Activated CD4-positive, alpha-beta T cell treated with anti-CD3 and anti-CD28 coated beads, Interleukin-2, amount 50 U/mL, for 4 hours (primary cell): ENCODE results near the gene TSPAN4.

Experiments used
- DNase-seq, 2 experiments: peaks; one replicate each; pipeline ENCODE4 v3.0.0-alpha.2; 2020

TSPAN4 gene

GRCh38 chr11:852762-853161 lies 10.1 kb downstream of the TSPAN4 start:
- DNase-seq: no peak

- no peak for DNase-seq
These were observed 11.2 kb downstream of the TSPAN4 start for GRCh38 chr11:853682-854448.

GRCh38 chr11:854601-855329 lies 12.1 kb downstream of the TSPAN4 start:
- no peak for DNase-seq

DNA sequence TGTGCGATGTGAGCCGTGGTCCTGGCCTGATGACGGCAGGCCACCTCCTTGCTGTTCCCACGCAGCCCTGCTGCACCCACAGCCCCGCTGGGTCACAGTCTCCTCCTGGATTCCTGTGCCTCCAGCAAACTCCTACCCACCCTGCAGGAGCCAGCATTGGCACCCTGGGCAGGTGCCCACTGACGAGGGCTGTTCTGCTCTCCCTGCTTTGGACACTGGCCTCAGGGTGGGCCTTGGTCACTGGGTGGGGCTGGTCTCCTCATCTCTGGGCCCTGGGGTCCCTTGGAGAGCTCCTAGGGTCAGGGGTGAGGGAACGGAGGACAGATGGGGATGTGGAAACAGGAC lies 12.7 kb downstream of the TSPAN4 start:
- DNase-seq: no peak

- no peak for DNase-seq
These were observed 13.1 kb downstream of the TSPAN4 start for GRCh38 chr11:855796-856195.

DNA sequence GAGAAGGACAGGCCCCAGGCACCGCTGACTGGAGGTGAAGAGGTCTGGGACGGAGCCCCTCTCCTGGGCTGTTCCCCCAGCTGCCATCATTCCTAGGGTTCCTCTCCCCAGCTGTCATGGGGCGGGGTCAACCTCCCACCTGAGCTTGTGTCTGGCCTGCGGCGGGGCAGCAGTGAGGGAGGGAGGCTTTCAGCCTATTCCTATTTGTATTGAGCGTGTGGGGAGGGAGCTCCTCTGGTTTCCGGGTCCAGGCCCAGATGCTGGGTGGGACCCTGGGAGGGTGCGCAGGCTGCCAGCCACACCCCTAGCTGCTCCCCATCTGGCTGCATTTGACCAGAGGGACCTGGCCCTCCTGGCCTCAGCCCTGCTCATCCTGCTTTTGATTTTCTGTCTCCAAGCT lies 13.7 kb downstream of the TSPAN4 start:
- no peak for DNase-seq

- DNase-seq: no peak
These were observed 15.6 kb downstream of the TSPAN4 start for GRCh38 chr11:858053-858761.

GRCh38 chr11:858762-859339 lies 16.2 kb downstream of the TSPAN4 start:
- no peak for DNase-seq

DNA sequence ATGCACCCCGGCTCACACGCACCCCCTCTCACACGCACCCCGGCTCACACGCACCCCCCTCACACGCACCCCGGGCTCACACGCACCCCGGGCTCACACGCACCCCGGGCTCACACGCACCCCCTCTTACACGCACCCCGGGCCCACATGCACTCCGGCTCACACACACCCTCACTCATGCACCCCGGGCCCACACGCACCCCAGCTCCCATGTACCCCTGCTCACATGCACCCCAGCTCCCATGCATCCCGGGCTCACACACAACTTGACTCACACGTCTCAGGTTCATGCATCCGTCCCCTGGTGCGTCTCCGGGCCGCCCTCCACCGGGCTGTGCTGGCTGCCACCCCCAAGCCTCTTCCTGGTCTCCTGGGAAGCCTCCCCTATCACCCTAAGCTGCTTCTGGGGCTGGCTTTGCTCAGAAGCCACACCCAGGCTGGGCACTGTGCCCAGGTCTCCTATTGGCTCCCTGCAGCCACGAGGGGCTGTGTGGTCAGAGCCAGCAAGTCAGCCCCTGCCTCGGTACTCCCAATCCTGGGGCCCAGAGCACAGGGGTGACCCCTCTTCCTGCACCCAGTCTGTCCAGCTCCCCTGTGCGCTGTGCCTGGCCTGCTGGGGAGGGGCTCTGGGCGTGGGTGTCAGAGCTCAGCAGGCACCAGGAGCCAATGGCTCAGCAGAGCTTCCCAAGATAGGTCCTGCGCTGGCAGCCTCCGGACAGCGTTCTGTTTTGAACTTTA lies 16.9 kb downstream of the TSPAN4 start:
- no peak for DNase-seq

GRCh38 chr11:860234-861104 lies 17.8 kb downstream of the TSPAN4 start:
- DNase-seq: no peak

DNA sequence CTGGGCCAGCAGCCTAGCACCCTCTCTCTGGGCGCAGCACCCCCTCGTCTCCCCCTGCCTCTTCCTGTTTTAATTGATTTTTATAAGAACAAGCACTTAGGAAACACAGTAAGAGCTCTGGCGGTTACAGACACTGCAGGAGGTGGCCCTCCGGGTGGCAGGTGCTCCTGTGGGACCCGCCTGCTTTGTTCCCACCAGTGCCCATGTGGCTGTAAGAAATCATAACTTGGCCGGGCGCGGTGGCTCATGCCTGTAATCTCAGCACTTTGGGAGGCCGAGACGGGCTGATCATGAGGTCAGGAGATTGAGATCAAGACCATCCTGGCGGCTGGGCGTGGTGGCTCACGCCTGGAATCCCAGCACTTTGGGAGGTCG lies 18.4 kb downstream of the TSPAN4 start:
- DNase-seq: no peak

DNA sequence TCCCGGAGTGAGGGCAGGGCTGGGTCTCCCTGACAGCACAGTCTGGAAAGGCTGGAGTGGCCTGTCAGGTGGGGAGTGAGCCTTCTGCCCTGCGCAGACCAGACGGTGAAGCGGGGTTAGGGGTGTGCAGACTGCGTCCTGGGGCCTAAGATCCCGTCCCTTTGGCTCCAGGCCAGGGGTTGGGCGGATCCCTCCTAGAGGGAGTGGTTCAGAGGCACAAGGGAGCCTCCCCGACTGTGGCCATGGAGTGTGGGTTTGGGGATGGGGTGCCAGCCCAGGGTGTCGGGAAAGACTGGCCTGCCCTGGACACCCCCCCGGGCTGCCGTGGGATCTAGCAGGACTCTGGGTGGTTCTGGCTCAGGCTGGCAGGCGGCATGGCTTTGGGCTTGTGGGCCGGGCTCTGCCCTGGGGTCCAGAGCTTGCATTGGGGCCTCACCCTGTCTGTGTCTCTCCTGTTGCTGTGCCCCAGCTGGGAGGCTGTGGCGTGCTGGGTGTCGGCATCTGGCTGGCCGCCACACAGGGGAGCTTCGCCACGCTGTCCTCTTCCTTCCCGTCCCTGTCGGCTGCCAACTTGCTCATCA lies 19.5 kb downstream of the TSPAN4 start:
- no peak for DNase-seq

- no peak for DNase-seq
These were observed 20.0 kb downstream of the TSPAN4 start for GRCh38 chr11:862696-863022.

DNA sequence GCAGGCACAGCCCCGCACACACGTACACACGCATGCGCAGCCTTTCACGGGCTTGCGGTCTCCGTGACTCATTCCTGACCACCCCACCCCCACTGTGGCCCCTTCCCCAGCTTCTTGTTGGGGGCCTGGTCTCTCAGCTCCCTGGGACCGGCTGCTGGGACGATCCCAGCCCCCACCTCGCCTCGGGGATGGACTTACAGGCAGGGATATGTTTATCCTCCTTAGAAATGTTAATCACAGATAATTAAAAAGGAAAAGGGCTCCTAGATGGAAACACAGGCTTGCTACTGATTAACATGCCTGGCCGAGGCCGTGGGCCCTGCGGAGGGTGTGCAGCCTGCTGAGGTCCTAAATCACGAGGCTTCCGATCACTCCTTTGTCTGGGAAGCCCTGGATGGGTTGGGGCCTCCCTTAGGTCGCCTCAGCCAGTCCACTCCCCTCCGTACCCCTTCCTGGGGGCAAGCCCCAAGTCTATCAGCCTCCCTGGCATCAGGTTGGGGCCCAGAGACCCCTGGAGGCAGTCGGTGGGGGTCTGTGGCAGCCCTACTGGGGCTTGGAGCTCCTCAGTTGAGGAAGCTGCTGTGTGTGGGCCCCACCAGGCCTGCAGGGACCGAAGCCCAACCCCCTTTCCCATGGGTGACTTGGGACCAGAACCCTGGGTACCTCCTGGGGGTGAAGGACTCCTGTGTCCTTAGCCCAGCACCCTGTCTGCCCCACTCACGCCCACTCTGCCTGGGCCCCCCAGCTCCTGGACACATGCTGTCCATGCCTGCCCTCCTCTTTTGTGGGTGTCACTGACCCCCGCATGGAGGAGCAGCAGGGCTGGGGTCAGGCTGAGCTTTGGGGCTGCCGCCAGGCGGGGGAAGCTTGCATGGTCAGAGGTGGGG lies 20.6 kb downstream of the TSPAN4 start:
- no peak for DNase-seq

DNA sequence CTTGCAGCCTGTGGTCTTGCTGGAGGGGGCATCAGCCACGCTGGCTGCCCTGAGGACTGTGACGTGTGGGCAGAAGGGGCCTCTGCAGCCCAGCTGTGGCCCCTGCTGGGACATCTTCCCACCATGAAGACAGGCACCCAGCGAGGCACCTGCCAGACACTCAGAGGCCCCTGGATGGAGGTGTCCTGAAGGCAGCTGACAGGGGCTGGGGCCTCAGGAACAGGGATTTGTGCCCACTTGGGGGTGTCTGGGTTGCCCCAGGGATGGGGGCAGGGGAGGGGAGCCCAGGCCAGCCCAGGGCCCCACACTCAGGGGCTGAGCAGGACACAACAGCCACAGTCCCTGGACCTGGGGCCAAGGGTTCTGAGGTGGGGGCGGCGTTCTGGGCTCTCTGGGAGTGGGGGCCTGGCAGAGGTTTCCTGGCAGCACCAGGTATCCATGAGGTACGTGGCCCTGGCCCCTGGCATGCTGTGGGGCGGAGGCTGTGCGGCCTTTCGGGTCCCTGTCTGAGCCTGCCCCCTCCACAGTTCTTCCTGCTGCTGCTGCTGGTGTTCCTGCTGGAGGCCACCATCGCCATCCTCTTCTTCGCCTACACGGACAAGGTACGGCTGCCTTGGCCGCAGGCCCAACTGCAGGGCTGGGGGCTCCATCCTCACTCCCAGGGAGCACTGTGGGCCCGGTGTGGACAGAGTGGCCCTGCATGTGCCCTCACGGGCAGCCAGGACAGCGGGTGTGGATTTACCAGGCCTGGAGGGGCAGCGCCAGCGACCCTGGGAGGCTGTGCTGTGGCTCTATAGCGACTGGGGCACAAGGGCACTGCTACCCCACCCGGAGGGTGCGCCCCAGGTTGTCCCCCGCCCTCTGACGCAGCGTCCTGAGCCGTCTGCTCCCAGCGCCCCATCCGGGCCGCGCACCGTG lies 21.5 kb downstream of the TSPAN4 start:
- no peak for DNase-seq

DNA sequence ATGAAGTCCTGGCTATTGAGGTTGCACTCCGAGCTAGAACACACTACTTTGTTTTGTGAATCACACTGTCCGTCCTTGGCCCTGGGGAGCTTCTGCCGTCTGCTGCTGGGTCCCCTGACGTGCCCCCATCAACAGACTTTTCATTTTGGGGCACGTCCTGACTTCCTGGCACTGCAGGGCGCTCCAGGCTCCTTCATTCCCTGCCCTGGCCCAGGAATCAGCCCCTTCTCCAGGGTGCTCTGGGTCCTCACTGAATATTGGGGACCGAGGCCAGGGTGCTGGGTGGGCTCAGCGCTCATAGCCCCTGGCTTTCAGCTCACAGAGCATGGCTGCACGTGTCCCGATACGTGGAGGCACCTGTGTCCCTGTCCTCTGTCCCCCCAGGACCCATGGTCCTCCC lies 22.2 kb downstream of the TSPAN4 start:
- DNase-seq: no peak

DNA sequence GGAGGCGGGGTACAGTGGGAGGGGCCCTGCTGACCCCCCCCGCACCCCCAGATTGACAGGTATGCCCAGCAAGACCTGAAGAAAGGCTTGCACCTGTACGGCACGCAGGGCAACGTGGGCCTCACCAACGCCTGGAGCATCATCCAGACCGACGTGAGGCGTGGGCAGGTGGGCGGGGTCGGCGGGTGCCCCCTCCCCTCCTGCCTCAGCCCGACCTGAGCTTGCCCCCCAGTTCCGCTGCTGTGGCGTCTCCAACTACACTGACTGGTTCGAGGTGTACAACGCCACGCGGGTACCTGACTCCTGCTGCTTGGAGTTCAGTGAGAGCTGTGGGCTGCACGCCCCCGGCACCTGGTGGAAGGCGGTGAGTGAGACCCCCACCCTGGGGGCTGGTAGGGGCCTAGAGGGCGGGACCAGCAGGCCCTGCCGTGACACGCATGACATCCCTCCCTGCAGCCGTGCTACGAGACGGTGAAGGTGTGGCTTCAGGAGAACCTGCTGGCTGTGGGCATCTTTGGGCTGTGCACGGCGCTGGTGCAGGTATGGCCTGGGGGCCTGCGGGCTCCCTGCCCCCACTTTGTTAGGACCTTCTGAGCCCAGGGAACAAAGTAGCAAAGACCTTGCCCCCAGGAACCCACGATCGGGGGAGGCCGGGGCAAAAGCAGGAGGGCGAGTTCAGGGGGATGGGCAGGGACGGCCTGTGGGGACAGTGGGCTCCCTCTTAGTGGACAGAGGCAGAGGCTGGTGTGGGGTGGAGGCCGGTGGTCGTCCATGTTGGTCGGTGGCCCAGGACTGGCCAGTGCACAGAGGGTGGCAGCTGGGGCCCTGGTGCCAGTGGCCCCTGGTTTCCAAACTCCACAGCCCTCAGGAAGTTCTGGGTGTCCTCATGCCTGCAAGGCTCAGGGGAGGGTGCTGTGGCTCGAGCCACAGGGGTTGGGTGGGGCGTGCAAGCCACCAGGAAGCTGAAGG lies 23.1 kb downstream of the TSPAN4 start:
- no peak for DNase-seq

- DNase-seq: no peak
These were observed 23.8 kb downstream of the TSPAN4 start for GRCh38 chr11:866481-866880.
